ENCODE measurements around the gene PIK3C2G. TPM values are rescaled to one million over a fixed set of nuclear protein-coding genes. Genes with fewer than 3 reads are reported as not detected.

Gene PIK3C2G
- total and polyA plus RNA-seq, 2 donors from 2014 or later = 4.4 to 5.8 TPM

DNA sequence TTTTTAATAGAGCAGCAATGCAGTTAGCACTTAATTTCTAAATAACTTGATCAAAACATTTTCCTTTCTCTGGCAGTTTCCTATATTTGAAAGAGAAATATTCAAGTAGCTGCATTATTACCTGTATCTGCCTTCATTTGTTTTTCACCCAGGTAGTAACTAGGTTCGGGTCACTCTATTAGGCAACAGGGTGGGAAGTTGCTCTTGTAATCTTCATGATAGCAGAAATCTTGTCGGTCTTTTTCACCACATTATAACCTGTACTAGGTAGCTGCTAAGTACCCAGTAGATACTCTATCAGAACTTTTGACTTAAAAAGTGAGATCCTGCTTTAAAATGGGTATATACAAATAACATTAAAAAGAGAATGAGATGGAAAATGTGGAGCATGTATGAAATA, 2.4 kb upstream of the PIK3C2G start:
- Histone ChIP-seq H3K4me1 (ENCODE audit: control insufficient read depth in 2 of 3, insufficient read depth in 2 of 3, low read depth in 1 of 3, low read length in 3 of 3) (no peaks in the 10 kb centered on the region), H3K36me3 (ENCODE audit: control insufficient read depth in 2 of 3, insufficient read depth in 3 of 3, low read length in 3 of 3) (no peaks in the 10 kb centered on the region), H3K9me3 (ENCODE audit: control insufficient read depth in 2 of 3, insufficient read depth in 1 of 3, low read length in 3 of 3) (no peaks in the 10 kb centered on the region), H3K27me3 (ENCODE audit: control insufficient read depth, insufficient read depth, low read length) (no peaks in the 10 kb centered on the region), H3K4me3 (ENCODE audit: low read length in 3 of 3) (no peak overlapping the region), H3K9ac (ENCODE audit: low read length in 3 of 3) (no peak overlapping the region), H3K27ac (ENCODE audit: low read depth in 2 of 2, low read length in 2 of 2) (peak overlapping the region in 1 of 2 donors; percentile 35)
- FAIRE-seq = no peak
- DNase-seq = no peak
- intact Hi-C loops (cut with DNase I) = no loop called here
- TF ChIP-seq, protein P1, sequence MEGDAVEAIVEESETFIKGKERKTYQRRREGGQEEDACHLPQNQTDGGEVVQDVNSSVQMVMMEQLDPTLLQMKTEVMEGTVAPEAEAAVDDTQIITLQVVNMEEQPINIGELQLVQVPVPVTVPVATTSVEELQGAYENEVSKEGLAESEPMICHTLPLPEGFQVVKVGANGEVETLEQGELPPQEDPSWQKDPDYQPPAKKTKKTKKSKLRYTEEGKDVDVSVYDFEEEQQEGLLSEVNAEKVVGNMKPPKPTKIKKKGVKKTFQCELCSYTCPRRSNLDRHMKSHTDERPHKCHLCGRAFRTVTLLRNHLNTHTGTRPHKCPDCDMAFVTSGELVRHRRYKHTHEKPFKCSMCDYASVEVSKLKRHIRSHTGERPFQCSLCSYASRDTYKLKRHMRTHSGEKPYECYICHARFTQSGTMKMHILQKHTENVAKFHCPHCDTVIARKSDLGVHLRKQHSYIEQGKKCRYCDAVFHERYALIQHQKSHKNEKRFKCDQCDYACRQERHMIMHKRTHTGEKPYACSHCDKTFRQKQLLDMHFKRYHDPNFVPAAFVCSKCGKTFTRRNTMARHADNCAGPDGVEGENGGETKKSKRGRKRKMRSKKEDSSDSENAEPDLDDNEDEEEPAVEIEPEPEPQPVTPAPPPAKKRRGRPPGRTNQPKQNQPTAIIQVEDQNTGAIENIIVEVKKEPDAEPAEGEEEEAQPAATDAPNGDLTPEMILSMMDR (IDR thresholded peaks at IDR 0.05; ENCODE audit: borderline replicate concordance, extremely low read depth, insufficient read depth) = no peak

DNA sequence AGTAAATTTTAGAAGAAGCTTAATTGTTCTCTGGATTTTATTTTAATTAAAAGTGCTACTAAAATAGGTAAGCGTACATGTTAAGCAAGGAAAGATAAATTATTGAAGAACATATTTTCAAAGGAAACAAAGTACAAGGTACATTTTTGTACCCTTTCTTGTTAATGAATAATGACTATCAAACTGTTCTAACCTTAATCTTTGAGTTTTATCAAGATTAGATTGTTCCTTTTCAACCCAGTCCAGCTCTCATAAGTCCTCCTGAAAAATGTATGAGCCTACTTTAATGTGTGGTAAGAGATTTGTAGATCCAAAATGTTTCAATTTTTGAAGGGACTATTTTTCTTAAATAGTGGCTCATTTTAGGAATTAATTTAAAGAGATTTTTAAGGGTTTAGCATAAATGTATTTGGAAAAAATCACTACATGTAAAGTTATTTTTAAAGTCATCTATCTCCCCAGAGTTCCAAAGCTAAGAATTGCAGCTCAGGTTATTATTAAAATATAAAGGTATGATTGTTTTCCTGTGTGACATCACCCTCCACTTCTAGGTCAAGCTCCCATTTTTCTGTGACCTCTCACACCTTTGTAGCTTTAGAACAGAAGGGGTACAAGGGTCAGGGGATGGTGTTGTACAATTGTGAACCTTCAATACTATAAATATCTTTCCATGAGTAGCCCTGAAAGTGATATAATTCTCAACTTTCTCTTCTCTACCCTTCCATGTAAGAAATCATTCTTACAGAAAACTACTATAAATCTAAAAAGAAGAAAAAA, 1.2 kb upstream of the PIK3C2G start:
- H3K4me3 ChIP-seq (ENCODE audit: low read length in 3 of 3) = no peak overlapping the region
- DNase-seq (no peak), FAIRE-seq (peak; percentile 76)
- no peak overlapping the region for H3K9ac ChIP-seq (ENCODE audit: low read length in 3 of 3)
- no peaks in the 10 kb centered on the region for H3K4me1 ChIP-seq (ENCODE audit: control insufficient read depth in 2 of 3, insufficient read depth in 2 of 3, low read depth in 1 of 3, low read length in 3 of 3)
- no peaks in the 10 kb centered on the region for H3K9me3 ChIP-seq (ENCODE audit: control insufficient read depth in 2 of 3, insufficient read depth in 1 of 3, low read length in 3 of 3)
- intact Hi-C loops (cut with DNase I) = no loop called here
- H3K36me3 ChIP-seq (ENCODE audit: control insufficient read depth in 2 of 3, insufficient read depth in 3 of 3, low read length in 3 of 3) = no peaks in the 10 kb centered on the region
- TF ChIP-seq, protein P1 (IDR thresholded peaks at IDR 0.05; ENCODE audit: borderline replicate concordance, extremely low read depth, insufficient read depth) = no peak
- no peak overlapping the region for H3K27ac ChIP-seq (ENCODE audit: low read depth in 2 of 2, low read length in 2 of 2)
- H3K27me3 ChIP-seq (ENCODE audit: control insufficient read depth, insufficient read depth, low read length) = no peaks in the 10 kb centered on the region

DNA sequence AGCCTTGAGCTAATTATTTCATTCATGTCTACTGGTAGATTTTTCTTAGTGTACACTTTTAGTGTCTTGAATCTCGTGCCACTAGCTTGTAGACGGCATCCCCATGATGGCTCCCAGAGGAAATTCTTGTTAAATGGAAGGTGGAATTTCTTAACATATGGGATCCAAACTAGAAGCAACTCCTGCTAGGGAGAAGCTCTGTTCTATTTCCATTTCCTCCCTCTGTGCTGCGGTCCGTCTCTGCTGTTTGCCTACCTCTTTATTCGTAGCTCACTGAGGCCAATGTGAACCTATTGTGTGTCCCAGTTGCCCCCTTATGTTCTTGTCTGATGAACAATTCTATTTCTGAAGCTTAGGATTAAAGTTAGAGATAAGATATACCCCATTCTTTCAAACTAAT, 588 bp downstream of the PIK3C2G start:
- Histone ChIP-seq H3K9me3 (ENCODE audit: control insufficient read depth in 2 of 3, insufficient read depth in 1 of 3, low read length in 3 of 3) (no peaks in the 10 kb centered on the region), H3K27me3 (ENCODE audit: control insufficient read depth, insufficient read depth, low read length) (no peaks in the 10 kb centered on the region), H3K4me3 (ENCODE audit: low read length in 3 of 3) (peak overlapping the region in 2 of 3 donors; percentile 8 to 47), H3K36me3 (ENCODE audit: control insufficient read depth in 2 of 3, insufficient read depth in 3 of 3, low read length in 3 of 3) (no peaks in the 10 kb centered on the region), H3K9ac (ENCODE audit: low read length in 3 of 3) (peak overlapping the region in 2 of 3 donors; percentile 6 to 10), H3K27ac (ENCODE audit: low read depth in 2 of 2, low read length in 2 of 2) (peak overlapping the region in 1 of 2 donors; percentile 72), H3K4me1 (ENCODE audit: control insufficient read depth in 2 of 3, insufficient read depth in 2 of 3, low read depth in 1 of 3, low read length in 3 of 3) (no peaks in the 10 kb centered on the region)
- TF ChIP-seq, protein P1 (IDR thresholded peaks at IDR 0.05; ENCODE audit: borderline replicate concordance, extremely low read depth, insufficient read depth) = no peak
- DNase-seq (no peak), FAIRE-seq (no peak)
- intact Hi-C loops (cut with DNase I) = no loop called here

All from kidney (tissue), 14 donors.